ENCODE results near the gene PIP5K1C.

Gene PIP5K1C

DNA sequence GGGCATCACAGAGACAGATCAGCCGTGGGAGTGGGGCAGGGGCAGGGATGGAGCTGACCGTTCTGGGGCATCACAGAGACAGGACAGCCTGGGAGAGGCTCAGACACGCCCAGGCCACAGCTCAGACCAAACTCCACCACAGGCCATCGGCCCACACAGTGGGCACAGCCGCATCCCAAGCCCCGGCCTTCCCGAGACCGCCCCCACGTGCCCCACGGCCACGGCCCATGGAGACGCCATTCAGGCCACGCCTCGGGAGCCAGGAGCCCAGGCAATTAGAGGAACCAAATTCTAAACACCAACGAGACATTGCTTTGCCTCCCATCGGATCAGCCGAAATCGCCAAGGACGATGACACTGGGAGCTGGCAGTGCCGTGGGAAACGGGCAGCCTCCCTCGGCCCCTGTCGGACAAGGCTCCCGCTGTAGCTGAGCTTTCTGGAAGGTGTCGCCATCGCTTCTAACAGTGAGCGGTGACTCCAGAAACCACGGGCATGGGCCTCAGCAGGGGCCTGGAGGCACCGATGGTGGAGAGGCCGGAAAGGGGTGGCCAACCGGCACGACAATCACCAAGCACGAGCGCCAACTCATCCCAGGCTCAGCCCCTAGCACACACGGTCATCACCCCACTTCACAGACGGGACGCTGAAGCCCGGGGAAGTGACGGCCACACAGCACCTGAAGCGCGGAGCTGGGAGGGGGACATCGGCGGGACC lies 2.4 kb downstream of the PIP5K1C start:
- H3K36me3 ChIP-seq (ENCODE audit: control insufficient read depth, insufficient read depth, low read length): no peaks in the 10 kb centered on the region
- no peaks in the 10 kb centered on the region for H3K27me3 ChIP-seq (ENCODE audit: control insufficient read depth, insufficient read depth, low read length)
- H3K4me1 ChIP-seq (ENCODE audit: control insufficient read depth, insufficient read depth, low read length): peaks cover 4% of the 10 kb centered on the region
- no peaks in the 10 kb centered on the region for H3K9me3 ChIP-seq (ENCODE audit: control insufficient read depth, low read length)
- no peak overlapping the region for H3K9ac ChIP-seq (ENCODE audit: low read length)
- no peak overlapping the region for H3K4me3 ChIP-seq (ENCODE audit: low read length)

DNA sequence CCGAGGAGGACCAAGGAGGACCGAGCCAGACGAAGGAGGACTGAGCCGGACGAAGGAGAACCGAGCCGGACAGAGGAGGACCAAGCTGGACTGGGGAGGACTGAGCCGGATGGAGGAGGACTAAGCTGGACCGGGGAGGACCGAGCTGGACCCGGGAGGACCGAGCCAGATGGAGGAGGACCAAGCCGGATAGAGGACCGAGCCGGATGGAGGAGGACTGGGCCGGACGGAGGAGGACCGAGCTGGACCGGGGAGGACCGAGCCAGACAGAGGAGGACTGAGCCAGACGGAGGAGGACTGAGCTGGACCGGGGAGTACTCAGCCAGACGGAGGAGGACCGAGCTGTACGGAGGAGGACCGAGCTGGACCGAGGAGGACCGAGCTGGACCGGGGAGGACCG lies 3.2 kb downstream of the PIP5K1C start:
- Histone ChIP-seq H3K9ac (ENCODE audit: low read length) (no peak overlapping the region), H3K4me1 (ENCODE audit: control insufficient read depth, insufficient read depth, low read length) (peaks cover 4% of the 10 kb centered on the region), H3K9me3 (ENCODE audit: control insufficient read depth, low read length) (no peaks in the 10 kb centered on the region), H3K36me3 (ENCODE audit: control insufficient read depth, insufficient read depth, low read length) (no peaks in the 10 kb centered on the region), H3K27me3 (ENCODE audit: control insufficient read depth, insufficient read depth, low read length) (no peaks in the 10 kb centered on the region), H3K4me3 (ENCODE audit: low read length) (no peak overlapping the region)

DNA sequence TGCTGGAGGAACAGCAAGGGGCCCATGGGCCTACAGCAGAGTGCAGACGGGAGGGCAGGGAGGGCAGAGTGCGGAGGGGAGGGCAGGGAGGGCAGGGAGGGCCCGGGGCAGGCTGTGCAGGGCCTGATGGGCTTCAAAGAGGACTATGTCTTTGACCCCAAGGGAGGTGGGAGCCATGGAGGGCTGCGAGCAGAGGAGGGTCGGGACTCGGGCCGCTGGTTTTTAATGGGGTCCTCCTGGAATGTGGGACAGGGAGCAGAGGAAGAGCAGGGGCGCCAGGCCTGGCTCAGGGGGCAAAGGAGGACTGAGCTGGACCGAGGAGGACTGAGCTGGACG lies 3.6 kb downstream of the PIP5K1C start:
- Histone ChIP-seq H3K36me3 (ENCODE audit: control insufficient read depth, insufficient read depth, low read length) (no peaks in the 10 kb centered on the region), H3K27me3 (ENCODE audit: control insufficient read depth, insufficient read depth, low read length) (no peaks in the 10 kb centered on the region), H3K9me3 (ENCODE audit: control insufficient read depth, low read length) (no peaks in the 10 kb centered on the region), H3K9ac (ENCODE audit: low read length) (no peak overlapping the region), H3K4me3 (ENCODE audit: low read length) (no peak overlapping the region), H3K4me1 (ENCODE audit: control insufficient read depth, insufficient read depth, low read length) (peaks cover 4% of the 10 kb centered on the region)

DNA sequence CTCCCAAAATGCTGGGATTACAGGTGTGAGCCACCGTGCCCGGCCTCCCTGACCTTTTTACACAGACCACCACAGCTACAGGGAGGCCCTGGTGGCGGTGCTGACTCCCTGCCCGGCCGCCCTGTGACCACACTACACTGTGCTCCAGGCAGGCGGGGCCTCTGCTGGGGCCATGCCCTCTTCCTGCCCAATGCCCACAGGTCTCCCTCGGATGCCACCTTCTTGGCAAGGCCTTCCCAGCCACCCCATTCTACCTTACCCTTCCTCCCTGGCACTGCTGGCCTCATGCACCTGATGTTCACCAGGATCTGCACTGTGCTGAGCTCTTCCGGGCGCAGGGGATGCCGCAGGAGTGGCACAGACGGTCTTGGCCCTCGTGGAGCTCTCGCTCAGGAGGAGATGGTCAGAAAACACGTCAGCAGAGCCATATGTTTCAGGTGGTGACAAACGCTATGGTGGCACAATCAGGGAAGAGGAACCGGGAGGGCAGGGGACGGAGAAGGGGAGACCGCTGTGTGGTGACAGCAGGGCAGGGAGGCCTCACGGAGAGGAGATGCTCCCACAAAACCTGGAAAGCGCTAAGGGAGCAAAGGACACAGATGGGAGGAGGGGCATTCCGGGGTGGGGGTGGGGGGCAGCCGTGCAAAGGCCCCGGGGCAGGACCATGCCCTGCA lies 4.1 kb downstream of the PIP5K1C start:
- no peak overlapping the region for H3K4me3 ChIP-seq (ENCODE audit: low read length)
- H3K27me3 ChIP-seq (ENCODE audit: control insufficient read depth, insufficient read depth, low read length): no peaks in the 10 kb centered on the region
- no peak overlapping the region for H3K9ac ChIP-seq (ENCODE audit: low read length)
- H3K36me3 ChIP-seq (ENCODE audit: control insufficient read depth, insufficient read depth, low read length): no peaks in the 10 kb centered on the region
- peaks cover 4% of the 10 kb centered on the region for H3K4me1 ChIP-seq (ENCODE audit: control insufficient read depth, insufficient read depth, low read length)
- H3K9me3 ChIP-seq (ENCODE audit: control insufficient read depth, low read length): no peaks in the 10 kb centered on the region

DNA sequence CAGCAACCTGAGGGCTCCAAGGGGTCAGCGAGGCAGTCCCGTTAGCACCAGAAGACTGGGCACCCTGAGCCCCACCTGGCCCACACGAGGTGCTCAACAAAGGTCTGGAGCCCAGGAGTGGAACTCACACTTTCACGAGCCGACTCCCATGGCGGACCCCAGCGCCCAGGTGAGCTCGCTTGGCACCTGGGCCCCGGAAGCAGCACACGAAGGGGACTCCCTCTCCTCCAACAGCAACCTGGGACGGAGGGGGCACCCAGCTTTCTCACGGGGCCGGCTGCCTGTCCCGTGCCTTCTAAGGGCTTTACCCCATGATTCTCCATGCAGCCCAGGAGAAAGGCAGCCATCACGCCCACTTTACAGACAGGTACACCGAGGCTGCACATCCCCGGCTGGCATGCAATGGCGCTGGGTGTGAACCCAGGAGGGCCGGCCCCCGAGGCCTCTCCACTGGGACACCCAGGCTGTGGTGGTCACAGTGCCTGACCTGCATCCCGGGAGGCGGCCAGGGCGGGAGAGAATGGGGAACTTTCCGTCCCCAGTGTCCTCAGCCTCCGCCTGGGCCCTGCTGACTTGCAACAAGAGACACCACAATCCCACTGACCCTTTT lies 5.0 kb downstream of the PIP5K1C start:
- H3K27me3 ChIP-seq (ENCODE audit: control insufficient read depth, insufficient read depth, low read length): no peaks in the 10 kb centered on the region
- no peaks in the 10 kb centered on the region for H3K9me3 ChIP-seq (ENCODE audit: control insufficient read depth, low read length)
- H3K36me3 ChIP-seq (ENCODE audit: control insufficient read depth, insufficient read depth, low read length): no peaks in the 10 kb centered on the region
- peaks cover 4% of the 10 kb centered on the region for H3K4me1 ChIP-seq (ENCODE audit: control insufficient read depth, insufficient read depth, low read length)
- no peak overlapping the region for H3K9ac ChIP-seq (ENCODE audit: low read length)
- H3K4me3 ChIP-seq (ENCODE audit: low read length): no peak overlapping the region

DNA sequence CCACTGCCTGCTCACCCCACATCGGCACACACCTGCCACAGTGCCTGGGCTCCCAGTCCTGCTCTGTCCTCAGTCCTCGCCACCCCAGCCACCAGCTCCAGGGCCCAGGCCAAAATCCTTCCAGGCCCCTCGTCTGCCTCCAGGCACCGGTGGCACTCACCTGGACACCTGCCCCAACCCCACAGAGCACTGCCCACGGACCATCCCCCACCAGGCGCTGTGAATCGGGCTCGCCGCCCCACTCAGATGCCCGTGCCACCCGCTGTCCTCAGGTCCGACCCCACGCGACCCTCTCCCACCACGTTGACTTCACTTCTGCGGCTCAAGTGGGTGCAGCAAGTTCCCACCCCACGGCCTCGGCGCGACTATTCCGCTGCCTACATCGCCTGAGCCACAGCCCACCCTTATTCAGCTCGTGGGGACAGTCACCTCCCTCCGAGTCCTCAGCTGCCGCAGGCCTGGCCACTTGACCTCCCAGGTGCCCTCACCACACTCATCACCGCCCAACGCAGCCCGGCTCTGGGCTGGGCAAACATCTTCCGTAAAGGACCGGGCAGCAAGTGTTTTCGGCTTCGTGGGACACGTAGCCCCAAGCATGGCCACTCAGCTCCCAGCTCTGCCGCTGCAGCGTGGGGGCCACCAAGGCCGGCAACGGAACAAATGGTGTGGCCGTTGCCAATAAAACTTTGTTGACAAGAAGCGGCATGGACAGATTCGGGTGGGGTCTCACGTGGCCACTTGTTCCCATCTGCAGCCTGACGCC lies 5.7 kb downstream of the PIP5K1C start:
- Histone ChIP-seq H3K9me3 (ENCODE audit: control insufficient read depth, low read length) (no peaks in the 10 kb centered on the region), H3K36me3 (ENCODE audit: control insufficient read depth, insufficient read depth, low read length) (no peaks in the 10 kb centered on the region), H3K4me1 (ENCODE audit: control insufficient read depth, insufficient read depth, low read length) (peaks cover 4% of the 10 kb centered on the region), H3K4me3 (ENCODE audit: low read length) (no peak overlapping the region), H3K27me3 (ENCODE audit: control insufficient read depth, insufficient read depth, low read length) (no peaks in the 10 kb centered on the region), H3K9ac (ENCODE audit: low read length) (no peak overlapping the region)

DNA sequence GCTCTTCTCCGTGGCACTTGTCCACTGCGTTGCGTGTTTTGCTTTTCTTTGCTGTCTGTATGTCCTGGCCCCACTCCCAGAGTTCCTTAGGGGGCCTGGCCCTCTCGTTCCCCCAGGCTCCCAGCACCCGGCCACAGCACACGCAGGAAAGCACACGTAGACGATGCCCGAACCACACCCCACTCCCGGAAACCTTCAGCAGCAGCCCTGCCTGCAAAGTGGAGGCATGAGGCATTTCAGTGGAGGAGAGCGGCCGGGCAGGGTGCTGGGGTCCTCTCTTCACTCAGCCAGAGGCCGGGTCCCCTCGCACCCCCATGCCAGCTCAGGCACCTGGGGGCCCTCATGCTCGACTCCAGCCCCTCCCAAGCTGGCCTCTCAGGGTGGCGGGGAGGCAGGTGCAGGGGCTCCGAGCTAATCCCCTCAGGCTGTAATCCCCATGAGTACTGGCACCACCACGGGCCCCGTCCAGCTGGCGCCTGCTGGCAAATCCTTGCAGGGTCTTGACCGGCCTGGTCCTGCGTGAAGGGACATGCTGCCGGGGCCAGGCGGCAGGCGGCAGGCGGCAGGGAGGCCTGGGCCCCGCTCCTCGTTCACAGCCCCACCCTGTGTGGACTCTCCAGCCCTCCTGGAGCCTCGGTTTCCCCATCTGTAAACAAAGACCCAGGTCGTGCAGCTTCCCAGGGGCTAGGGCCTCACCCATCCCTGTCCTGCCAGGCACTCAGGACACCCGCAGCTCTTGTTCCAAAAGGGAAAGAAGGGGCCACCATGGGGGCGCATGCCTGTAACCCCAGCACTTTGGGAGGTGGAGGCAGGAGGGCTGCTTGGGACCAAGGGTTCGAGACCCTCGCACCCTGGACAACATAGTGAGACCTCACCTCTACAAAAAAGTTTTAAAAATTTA lies 7.0 kb downstream of the PIP5K1C start:
- Histone ChIP-seq H3K27me3 (ENCODE audit: control insufficient read depth, insufficient read depth, low read length) (no peaks in the 10 kb centered on the region), H3K4me3 (ENCODE audit: low read length) (no peak overlapping the region), H3K36me3 (ENCODE audit: control insufficient read depth, insufficient read depth, low read length) (no peaks in the 10 kb centered on the region), H3K9ac (ENCODE audit: low read length) (no peak overlapping the region), H3K4me1 (ENCODE audit: control insufficient read depth, insufficient read depth, low read length) (peaks cover 3% of the 10 kb centered on the region), H3K9me3 (ENCODE audit: control insufficient read depth, low read length) (no peaks in the 10 kb centered on the region)

DNA sequence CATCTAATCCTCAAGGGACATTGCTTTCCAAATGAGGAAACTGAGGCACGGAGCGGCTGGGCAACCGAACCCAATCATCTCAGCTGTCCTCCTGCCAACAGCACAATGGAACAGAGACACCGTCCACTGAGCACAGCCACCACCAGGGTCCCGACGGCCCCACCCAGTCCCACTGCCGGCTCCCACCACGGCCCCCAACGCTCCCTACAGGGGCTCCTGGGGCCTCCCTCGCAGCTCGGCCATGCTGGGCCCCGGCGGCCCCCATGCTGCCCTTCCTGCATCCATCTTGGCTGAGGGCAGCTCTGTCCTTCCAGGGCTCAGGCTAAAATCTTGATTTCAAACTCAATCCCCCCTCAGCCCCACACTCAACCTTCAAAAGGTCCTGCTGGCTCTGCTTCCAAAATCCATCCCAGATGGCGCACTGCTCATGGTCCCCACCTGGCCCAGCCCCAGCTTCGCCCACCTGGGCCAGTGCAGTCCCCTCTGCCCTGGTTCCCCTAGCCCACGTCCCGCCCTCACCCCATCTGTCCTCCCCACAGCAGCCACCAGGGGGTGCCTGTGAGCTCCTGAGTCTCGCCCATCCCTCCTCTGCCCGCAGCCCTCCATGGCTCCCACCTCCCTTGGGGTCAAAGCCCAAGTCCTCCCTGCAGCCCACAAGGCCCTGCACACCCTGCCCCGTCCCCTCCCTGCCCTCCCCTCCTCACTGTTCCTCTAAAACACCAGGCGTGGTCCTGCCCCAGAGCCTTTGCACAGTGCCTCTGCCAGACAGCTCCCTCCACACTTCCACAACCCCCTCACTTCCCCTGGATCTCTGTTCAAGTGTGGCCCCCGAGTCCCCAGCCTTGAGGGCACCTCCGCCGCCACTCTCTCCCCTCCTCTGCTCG lies 7.9 kb downstream of the PIP5K1C start:
- Histone ChIP-seq H3K9ac (ENCODE audit: low read length) (no peak overlapping the region), H3K9me3 (ENCODE audit: control insufficient read depth, low read length) (no peaks in the 10 kb centered on the region), H3K4me1 (ENCODE audit: control insufficient read depth, insufficient read depth, low read length) (peaks cover 11% of the 10 kb centered on the region), H3K27me3 (ENCODE audit: control insufficient read depth, insufficient read depth, low read length) (no peaks in the 10 kb centered on the region), H3K4me3 (ENCODE audit: low read length) (no peak overlapping the region), H3K36me3 (ENCODE audit: control insufficient read depth, insufficient read depth, low read length) (no peaks in the 10 kb centered on the region)

DNA sequence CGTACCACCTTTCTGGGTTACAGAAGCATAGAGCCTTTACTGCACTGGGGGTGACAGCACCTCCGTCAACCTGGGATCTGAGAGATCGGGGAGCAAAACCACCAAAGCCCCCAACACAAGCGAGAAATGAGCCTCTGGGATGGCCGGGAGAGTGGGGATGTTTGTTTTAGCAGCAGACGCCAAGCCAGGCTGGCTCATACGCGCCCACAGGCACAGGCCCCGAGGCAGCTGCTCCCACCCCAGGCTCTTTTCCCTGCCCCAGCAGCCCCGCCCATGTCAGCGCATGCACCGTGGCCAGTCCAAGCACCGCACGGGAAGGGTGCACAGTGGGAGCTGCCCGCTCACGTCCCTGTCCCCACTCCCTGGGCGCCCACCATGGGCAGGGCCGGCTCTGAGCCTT lies 8.5 kb downstream of the PIP5K1C start:
- Histone ChIP-seq H3K9me3 (ENCODE audit: control insufficient read depth, low read length) (no peaks in the 10 kb centered on the region), H3K9ac (ENCODE audit: low read length) (no peak overlapping the region), H3K4me3 (ENCODE audit: low read length) (no peak overlapping the region), H3K27me3 (ENCODE audit: control insufficient read depth, insufficient read depth, low read length) (no peaks in the 10 kb centered on the region), H3K4me1 (ENCODE audit: control insufficient read depth, insufficient read depth, low read length) (peaks cover 13% of the 10 kb centered on the region), H3K36me3 (ENCODE audit: control insufficient read depth, insufficient read depth, low read length) (no peaks in the 10 kb centered on the region)

DNA sequence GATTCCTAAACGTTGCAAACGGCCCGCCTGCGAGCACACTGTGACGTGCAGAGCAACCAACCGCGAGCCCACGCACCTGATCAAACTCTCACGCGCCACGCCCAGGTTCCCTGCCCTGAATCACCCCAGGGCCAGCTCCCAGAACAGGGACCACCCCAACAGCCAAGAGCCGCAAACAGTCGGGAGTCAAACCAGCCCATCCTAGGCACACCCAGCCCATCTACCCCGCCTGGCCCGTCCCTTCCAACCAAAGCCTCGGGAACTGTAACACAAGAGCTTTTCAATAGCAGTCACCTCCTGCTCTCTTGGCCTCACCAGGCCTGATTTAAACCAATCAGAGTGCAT lies 8.9 kb downstream of the PIP5K1C start:
- Histone ChIP-seq H3K9ac (ENCODE audit: low read length) (no peak overlapping the region), H3K4me3 (ENCODE audit: low read length) (no peak overlapping the region)

More for the DNA sequence above, 8.9 kb downstream of the PIP5K1C start:
- Histone ChIP-seq H3K9me3 (ENCODE audit: control insufficient read depth, low read length) (no peaks in the 10 kb centered on the region), H3K36me3 (ENCODE audit: control insufficient read depth, insufficient read depth, low read length) (no peaks in the 10 kb centered on the region), H3K27me3 (ENCODE audit: control insufficient read depth, insufficient read depth, low read length) (no peaks in the 10 kb centered on the region), H3K4me1 (ENCODE audit: control insufficient read depth, insufficient read depth, low read length) (peaks cover 13% of the 10 kb centered on the region)

Measured in mucosa of stomach (tissue), 1 donor.